CD4-positive, alpha-beta T cell treated with Interleukin-1 beta for 1 hour (primary cell): Measurements from ENCODE around the gene MIB1.

Experiments
- DNase-seq, 2 donors: peaks; one replicate each; pipeline ENCODE4 v3.0.0-alpha.2; 2020 to 2022

Gene MIB1

DNA sequence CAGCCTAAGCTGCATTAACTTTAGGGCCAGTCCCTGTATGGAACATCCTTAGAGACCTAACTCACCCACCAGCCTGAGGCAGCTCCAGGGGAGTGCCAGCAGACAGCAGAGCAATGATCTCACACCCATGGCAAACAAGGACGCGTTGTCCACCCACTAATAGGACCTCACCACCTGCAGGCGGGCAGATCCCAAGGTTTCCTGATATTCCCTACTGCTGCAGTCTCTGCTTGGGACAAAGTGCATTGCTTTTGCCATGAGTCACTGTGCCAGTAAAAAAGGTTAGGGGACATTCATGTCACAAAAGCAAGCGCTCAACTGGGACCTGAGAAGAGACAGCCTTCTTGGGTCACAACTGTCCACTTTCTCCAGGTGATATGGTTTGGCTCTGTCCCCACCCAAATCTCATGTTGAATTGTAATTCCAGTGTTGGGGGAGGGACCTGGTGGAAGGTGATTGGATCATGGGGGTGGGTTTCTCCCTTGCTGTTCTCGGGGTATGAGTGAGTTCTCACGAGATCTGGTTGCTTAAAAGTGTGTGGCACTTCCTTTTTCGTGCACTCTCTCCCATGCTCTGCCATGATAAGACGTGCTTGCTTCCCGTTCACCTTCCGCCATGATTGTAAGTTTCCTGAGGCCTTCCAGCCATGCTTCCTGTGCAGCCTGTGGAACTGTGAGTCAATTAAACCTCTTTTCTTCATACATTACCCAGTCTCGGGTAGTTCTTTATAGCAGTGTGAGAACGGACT lies 160.2 kb downstream of the MIB1 start:
- no peak for DNase-seq

DNA sequence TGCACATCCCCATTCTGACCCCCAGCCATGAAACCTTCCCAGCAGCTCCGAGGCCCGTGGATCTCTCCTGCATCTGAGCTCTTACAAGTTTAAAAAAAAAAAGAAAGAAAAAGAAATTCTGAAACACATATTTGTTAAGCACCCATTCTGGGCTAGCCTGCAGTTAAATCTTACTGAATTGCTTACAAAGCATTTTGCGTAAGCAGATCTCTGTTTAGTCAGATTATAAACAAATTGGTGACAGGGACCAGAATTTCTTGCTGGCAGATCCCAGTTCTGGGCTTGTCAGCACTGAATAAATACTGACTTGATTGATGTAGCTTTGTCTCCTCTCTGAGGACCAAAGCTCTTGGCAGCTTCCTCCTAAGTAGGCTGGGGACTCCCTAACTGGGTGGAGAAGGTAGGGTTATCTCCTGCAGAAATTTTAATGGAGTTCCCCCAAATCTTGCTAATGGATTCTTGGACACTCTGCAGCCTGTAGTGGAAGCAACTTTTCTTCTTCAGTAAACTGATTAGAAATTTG lies 160.9 kb downstream of the MIB1 start:
- DNase-seq, result no peak

DNA sequence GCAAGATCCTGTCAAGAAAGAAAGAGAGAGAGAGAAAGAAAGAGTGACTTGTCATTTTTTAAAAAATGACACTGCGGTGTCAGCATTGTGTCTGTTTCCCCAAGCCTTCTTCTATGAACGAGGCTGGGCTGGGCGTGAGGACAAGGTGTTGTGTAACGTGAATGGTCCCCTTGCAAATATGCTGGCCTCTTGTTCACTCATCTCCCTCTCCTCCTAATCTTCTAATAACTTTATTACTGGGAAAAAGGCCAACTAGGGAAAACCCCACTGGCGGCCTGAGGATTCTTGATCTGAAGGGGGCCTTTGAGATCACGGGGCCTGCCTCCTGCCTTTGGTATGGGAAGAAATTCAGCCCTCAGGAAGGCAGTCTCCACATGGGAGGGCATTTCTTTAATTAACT lies 163.1 kb downstream of the MIB1 start:
- no peak for DNase-seq

DNA sequence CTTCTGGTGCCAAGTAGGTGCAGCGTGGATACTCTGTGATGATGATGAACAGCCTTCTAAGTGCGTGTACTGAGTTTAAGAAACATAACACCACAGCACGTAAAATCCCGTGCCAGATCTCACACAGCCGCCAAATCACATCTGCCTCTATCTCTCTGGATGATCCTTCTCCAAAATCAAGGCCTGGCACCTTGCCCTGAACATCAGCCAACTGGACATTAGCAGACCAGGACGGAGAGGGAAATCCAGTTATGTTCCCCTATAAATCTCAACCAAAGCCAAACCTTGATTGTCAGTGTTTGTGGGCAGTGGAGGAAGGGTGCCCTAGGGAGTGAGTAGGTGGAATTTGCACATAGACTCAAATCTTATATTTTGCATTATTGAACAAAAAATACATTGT lies 164.3 kb downstream of the MIB1 start:
- no peak for DNase-seq

DNA sequence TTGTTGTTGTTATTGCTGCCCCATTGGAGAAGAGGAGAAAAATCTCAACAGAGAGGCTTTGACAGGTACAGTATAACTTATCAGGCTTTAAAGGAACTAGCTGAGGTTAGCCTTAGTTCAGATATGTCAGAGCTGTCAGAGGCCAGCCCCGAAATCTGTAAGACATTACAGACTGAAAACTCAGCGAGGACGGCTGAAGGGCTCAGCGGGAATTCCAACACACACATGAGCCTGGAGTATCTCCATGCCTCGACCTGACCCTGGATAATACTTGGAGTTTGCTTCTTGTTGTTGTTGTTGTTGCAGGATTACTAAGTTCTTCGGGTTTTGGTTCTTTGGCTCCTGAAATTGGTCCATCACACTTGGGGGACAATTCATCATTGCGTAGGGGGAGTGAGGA lies 166.9 kb downstream of the MIB1 start:
- DNase-seq, result no peak

DNA sequence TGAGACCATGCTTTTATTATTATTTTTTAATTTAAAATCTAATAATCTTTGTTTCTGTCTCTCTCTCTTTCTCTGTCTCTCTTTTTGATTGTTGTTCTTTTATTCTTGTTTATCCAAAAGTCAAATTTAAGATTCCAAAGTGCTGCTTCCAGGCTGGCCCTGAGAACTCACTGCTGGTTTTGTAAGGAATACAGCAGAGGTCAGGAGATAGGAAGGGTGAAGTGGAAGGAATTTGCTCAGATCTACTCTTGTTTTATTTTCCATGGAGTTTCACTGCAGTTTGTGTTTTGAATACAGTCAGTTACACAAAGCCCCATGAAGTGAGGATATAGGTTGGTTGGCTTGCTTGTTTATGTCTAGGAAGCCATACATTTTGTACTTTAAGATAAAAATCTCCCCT lies 168.1 kb downstream of the MIB1 start:
- no peak for DNase-seq

DNA sequence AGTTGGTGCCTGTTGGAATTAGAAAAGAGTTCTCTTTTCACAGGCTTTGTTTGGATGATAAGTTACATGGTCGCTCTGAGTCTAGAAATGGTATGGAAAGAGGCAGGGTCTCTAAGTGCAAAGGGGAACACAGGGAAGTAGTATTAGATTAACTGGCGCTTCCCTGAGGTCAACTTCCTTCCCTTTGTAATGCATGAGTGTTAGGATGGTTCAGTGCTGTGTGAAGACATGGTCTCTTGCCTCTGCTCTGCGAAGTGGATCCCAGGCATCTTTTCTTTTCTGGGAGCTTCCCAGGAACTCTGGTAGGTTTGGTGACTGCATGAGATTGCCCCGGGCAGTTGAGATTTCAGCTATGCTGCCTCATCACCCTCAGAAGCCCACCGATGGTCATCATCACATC lies 170.3 kb downstream of the MIB1 start:
- no peak for DNase-seq

DNA sequence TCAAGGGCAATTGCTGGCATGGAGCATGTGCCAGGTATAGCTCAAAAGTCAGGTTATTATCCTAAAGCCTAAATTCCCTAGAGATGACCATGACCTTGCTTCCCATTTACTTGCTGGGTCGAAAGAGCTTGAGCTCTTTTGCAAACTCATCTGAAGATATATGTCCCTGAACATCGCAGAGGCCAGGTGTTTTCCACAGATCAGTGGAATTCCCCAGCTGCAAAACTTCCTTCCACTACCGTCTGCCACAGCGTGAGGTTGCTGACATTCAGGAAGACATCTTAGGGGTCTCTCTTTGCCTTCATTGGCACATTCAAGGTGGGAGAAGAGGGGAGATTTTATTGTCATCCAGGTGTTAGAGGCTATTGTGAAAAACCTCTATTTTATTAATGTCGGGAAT lies 171.0 kb downstream of the MIB1 start:
- no peak for DNase-seq

DNA sequence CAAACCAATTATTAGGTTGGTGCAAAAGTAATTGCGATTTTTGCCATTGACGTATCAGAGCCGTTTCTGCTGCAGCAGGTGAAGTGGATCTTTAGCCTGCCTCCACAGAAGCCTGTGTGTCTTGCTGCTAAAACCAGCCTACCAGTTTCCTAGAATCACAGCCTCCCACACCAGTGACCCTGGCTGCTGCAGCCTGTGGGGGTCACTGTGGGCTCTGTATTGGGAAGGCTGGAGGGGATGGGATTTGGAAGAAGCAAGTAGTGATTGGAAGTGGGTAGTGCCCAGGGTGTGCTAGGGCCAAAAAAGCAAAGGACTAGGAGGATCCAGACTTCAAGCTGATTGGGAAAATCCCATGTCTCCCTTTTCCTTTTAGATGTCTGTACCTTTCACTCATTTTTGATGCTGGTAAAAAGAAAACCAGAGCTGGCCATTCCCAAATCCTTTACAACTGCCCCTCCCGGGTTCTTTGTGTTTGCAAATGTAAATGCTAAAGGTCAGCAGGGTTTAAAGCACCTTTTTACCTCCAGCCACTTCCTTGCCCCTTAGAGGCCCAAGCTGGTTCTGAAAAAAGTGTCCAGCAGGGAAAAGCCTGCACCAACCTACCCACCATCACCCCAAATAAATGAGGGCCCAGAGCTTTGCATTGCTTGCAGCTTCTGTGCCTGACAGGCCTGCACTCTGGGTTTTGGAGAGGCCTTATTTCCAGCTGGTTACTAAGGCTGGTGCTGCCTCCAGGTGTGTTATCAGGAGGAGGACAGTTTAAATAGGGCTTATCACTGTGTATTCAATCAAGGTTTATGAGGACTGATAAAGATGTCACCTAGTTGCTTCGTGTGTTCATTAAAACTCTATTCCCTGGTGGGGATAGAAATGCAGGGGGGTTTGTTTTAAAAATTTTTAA lies 172.0 kb downstream of the MIB1 start:
- no peak for DNase-seq

DNA sequence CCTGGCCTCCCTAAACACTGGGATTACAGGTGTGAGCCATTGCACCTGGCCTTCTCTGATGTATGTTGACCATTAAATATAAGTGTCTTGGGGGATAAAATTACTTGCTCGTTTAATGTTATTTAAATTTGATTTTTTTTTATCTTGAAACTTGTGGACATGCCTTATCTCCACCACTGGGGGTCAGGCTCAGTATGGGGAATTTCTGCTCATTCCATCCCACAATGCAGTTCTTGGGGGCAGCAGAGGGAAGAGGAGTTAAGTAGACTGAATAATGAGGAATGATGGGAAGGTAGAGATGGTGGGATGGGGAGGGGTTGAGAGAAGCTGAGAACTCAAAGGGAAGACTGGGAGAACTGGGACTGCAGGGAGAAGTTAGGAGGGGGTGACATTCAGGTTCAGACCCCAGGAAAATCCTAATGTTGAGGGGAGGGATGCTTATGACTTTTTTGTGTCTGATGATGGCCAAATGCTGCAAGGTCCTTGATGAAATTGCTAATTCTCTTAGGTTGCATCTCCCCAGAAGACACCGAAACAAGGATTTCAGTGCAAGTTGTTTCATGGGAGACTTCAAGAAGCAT lies 174.2 kb downstream of the MIB1 start:
- no peak for DNase-seq

DNA sequence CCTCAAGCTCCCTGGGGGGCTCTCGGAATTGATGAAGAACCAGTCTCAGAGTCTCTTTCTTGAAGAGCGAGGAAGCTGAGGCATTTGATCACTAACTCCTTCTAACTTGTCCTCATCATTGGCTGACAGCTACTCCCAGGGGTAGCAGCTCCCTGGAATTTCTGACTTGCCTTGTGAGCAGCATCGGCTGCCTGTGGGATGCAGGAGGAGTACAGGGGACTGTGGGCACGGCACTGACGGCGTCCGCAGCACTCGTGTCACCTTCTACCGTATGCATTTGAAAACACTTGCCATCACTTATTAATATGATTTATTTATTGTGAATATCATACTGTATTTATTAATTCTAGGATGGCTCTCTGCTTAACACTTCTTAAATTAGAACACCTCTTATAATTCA lies 175.0 kb downstream of the MIB1 start:
- DNase-seq, result no peak

DNA sequence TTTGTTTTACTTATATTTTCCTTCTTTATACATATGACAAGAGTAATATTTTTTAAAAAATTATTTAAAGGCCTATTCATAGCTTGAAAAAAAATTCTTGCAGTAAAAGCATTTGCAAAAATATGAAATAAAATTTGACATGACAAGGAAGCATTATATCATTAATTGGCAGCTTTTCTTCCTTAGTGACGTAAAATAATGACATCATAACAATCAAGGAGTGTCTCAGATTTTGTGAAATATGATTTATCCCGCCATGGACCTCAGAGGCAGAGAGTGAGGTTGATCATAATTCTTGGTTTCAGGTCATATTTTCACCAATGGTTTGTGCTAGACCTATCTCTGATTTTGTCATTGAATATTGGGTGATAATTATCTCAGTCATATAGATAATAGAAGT lies 176.0 kb downstream of the MIB1 start:
- no peak for DNase-seq

DNA sequence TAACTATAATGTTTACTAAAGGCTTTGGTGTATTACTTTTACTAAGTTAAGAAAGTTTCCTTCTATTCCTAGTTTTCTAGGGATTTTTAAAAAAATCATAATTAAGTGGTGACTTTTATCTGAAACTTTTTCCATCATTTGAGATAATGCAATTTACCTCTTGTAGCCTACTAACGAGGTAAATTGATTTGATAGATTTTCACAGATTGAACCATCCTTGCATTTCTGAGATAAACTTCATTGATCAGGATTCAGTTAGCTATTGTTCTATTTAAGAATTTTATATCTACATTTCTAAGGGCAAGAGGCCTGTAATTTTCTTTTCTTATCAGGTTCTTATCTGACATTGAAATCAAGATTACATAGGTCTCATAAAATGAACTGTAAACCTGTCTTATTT lies 178.1 kb downstream of the MIB1 start:
- DNase-seq, result no peak
